ENCODE data around the gene INTS6L. TPM values are rescaled to one million over a fixed set of nuclear protein-coding genes. Genes with fewer than 3 reads are reported as not detected.

The INTS6L gene
- total RNA-seq, 1 donor from 2014 or later = 14.6 TPM

DNA sequence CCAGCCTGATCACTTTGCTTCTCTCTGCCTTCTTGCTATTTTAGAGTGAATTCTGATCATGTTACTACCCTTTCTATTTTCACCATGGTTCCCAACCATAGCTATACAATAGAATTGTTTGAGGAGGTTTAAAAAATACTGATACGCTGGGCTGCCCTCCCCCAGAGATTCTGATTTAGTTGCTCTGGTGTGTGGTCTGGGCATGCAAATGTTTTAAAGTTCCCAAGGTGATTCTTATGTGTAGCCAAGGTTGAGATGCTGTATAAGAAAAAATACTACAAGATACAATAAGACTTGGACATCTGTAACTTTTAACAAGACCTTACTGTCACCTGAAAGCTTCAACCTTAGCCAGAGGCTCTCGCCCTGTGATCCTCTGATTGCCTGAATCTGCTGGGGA is 22.2 kb upstream of the INTS6L start:
- Mint-ChIP-seq H3K27me3 (no peaks in the 10 kb centered on the region), H3K4me1 (ENCODE audit: low read depth) (no peaks in the 10 kb centered on the region), H3K27ac (no peak overlapping the region), H3K4me3 (ENCODE audit: low read depth) (no peak overlapping the region), H3K9me3 (ENCODE audit: low read depth) (peaks cover 29% of the 10 kb centered on the region), H3K36me3 (ENCODE audit: insufficient read depth) (no peaks in the 10 kb centered on the region)
- TF ChIP-seq, protein P1, sequence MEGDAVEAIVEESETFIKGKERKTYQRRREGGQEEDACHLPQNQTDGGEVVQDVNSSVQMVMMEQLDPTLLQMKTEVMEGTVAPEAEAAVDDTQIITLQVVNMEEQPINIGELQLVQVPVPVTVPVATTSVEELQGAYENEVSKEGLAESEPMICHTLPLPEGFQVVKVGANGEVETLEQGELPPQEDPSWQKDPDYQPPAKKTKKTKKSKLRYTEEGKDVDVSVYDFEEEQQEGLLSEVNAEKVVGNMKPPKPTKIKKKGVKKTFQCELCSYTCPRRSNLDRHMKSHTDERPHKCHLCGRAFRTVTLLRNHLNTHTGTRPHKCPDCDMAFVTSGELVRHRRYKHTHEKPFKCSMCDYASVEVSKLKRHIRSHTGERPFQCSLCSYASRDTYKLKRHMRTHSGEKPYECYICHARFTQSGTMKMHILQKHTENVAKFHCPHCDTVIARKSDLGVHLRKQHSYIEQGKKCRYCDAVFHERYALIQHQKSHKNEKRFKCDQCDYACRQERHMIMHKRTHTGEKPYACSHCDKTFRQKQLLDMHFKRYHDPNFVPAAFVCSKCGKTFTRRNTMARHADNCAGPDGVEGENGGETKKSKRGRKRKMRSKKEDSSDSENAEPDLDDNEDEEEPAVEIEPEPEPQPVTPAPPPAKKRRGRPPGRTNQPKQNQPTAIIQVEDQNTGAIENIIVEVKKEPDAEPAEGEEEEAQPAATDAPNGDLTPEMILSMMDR (IDR thresholded peaks at IDR 0.05; ENCODE audit: unreplicated experiment) = no peak
- DNase-seq (ENCODE audit: low spot score, unreplicated experiment) = no peak

GRCh38 chrX:135505351-135505750 is 15.1 kb upstream of the INTS6L start:
- Mint-ChIP-seq H3K27me3 (no peaks in the 10 kb centered on the region), H3K9me3 (ENCODE audit: low read depth) (peaks cover 18% of the 10 kb centered on the region), H3K27ac (no peak overlapping the region), H3K4me1 (ENCODE audit: low read depth) (no peaks in the 10 kb centered on the region), H3K4me3 (ENCODE audit: low read depth) (no peak overlapping the region), H3K36me3 (ENCODE audit: insufficient read depth) (no peaks in the 10 kb centered on the region)
- DNase-seq (ENCODE audit: low spot score, unreplicated experiment) = no peak
- TF ChIP-seq, protein P1 (IDR thresholded peaks at IDR 0.05; ENCODE audit: unreplicated experiment) = no peak

- Mint-ChIP-seq H3K4me3 (ENCODE audit: low read depth) (no peak overlapping the region), H3K4me1 (ENCODE audit: low read depth) (no peaks in the 10 kb centered on the region), H3K27ac (no peak overlapping the region), H3K36me3 (ENCODE audit: insufficient read depth) (no peaks in the 10 kb centered on the region), H3K27me3 (no peaks in the 10 kb centered on the region), H3K9me3 (ENCODE audit: low read depth) (peaks cover 5% of the 10 kb centered on the region)
- DNase-seq (ENCODE audit: low spot score, unreplicated experiment) = no peak
- TF ChIP-seq, protein P1 (IDR thresholded peaks at IDR 0.05; ENCODE audit: unreplicated experiment) = no peak
These were observed 10.6 kb upstream of the INTS6L start for GRCh38 chrX:135509885-135510284.

GRCh38 chrX:135512508-135513129 is 7.8 kb upstream of the INTS6L start:
- Mint-ChIP-seq H3K4me1 (ENCODE audit: low read depth) (no peaks in the 10 kb centered on the region), H3K9me3 (ENCODE audit: low read depth) (peaks cover 10% of the 10 kb centered on the region), H3K36me3 (ENCODE audit: insufficient read depth) (no peaks in the 10 kb centered on the region), H3K27me3 (no peaks in the 10 kb centered on the region), H3K27ac (no peak overlapping the region), H3K4me3 (ENCODE audit: low read depth) (no peak overlapping the region)
- no peak for DNase-seq (ENCODE audit: low spot score, unreplicated experiment)
- TF ChIP-seq, protein P1 (IDR thresholded peaks at IDR 0.05; ENCODE audit: unreplicated experiment) = no peak

DNA sequence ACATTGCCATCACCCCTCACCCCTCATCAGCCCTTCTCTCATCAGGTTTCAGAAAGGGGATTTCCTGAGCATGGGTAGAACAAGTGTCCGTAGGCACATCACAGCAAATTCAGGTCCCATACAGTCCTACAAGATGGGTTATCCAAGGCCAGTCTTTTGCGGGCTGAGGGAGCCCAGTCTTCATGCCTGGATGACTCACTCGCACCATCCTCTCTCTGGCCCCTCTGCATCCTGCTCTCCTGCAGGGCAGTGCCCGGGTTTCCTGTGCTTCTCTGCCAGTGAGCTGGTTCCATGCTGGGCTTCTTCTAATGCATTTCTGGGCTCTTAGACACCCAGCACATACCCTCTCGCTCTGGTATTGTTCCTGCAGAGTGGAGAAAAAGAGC is 7.3 kb upstream of the INTS6L start:
- Mint-ChIP-seq H3K27me3 (no peaks in the 10 kb centered on the region), H3K9me3 (ENCODE audit: low read depth) (peaks cover 10% of the 10 kb centered on the region), H3K36me3 (ENCODE audit: insufficient read depth) (no peaks in the 10 kb centered on the region), H3K4me3 (ENCODE audit: low read depth) (no peak overlapping the region), H3K4me1 (ENCODE audit: low read depth) (no peaks in the 10 kb centered on the region), H3K27ac (no peak overlapping the region)
- no peak for DNase-seq (ENCODE audit: low spot score, unreplicated experiment)
- TF ChIP-seq, protein P1 (IDR thresholded peaks at IDR 0.05; ENCODE audit: unreplicated experiment) = no peak

Data from progenitor cell of endocrine pancreas (in vitro differentiated cells).